ENCODE measurements around the gene CHST13. TPM values are rescaled to one million over a fixed set of nuclear protein-coding genes. Genes with fewer than 3 reads are reported as not detected.

The CHST13 gene
- total and polyA plus RNA-seq, 2 of the 4 experiments (the other 2 are of a cell fraction): not detected

DNA sequence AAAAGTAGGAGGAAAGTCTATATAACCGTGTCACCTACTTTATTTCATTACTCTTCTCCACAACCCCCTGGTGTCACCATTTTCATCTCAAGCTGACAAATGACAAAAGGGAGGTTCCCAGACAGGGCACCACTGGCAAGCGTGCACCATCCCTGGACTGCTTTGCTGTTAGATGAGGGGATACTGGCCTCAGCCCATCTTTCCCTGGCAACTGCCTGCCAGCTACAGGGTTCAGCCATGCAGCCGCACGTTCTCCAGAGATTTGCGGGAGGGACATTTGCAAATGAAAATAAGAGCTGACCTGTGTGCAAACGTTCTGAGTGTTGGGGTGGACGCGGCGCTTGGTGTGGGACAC is 7.0 kb upstream of the CHST13 start:
- intact Hi-C loops (cut with micrococcal nuclease) (no loop called here), in situ Hi-C loops (cut with MboI; ENCODE audit: low sequenced_read_pairs) (no loop called here), dilution Hi-C loops (cut with HindIII; ENCODE audit: low sequenced_read_pairs, unreplicated experiment) (no loop called here)
- DNase-seq (no peak), ATAC-seq (ENCODE audit: low read depth) (no peak)
- H3K4me2 ChIP-seq (ENCODE audit: low read depth, low read length): no peak overlapping the region
- H3K23ac ChIP-seq (ENCODE audit: low read depth, low read length): no peak overlapping the region
- no peaks in the 10 kb centered on the region for H3K9me3 ChIP-seq (ENCODE audit: control insufficient read depth, insufficient read depth, low read length)
- no peak overlapping the region for H3K9ac ChIP-seq (ENCODE audit: low read depth, low read length)
- no peaks in the 10 kb centered on the region for H3K9me1 ChIP-seq (ENCODE audit: insufficient read depth, low read length)
- no peak overlapping the region for H2AFZ ChIP-seq (replicated peaks; ENCODE audit: low read length, poor library complexity)
- no TSS peak for BruUV-seq (replicated peaks)
- no peak overlapping the region for H4K91ac ChIP-seq (ENCODE audit: insufficient read depth, low read depth, low read length)
- no peaks in the 10 kb centered on the region for H3K79me1 ChIP-seq (ENCODE audit: low read depth in 1 of 2, low read length in 2 of 2)
- WGBS, 2 experiments (ENCODE audit: extremely low coverage in 2 of 2, insufficient read length in 1 of 2): 60% methylated on average over 1 of the region's 9 CpGs; no CpG with 5 or more reads in 1 of the 2 experiments
- no peak overlapping the region for H3K4ac ChIP-seq (ENCODE audit: low read depth, low read length)
- H3K4me3 ChIP-seq (ENCODE audit: insufficient read depth, low read depth, low read length): no peak overlapping the region
- TF ChIP-seq, protein P1, sequence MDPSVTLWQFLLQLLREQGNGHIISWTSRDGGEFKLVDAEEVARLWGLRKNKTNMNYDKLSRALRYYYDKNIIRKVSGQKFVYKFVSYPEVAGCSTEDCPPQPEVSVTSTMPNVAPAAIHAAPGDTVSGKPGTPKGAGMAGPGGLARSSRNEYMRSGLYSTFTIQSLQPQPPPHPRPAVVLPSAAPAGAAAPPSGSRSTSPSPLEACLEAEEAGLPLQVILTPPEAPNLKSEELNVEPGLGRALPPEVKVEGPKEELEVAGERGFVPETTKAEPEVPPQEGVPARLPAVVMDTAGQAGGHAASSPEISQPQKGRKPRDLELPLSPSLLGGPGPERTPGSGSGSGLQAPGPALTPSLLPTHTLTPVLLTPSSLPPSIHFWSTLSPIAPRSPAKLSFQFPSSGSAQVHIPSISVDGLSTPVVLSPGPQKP (IDR thresholded peaks at IDR 0.05; ENCODE audit: borderline replicate concordance, low read depth, low read length): no peak
- TF ChIP-seq BHLHE40 (IDR thresholded peaks at IDR 0.05; ENCODE audit: low read depth, low read length): no peak
- TF ChIP-seq POLR2A (IDR thresholded peaks at IDR 0.05; ENCODE audit: low read depth, low read length): no peak
- TF ChIP-seq, protein P2, sequence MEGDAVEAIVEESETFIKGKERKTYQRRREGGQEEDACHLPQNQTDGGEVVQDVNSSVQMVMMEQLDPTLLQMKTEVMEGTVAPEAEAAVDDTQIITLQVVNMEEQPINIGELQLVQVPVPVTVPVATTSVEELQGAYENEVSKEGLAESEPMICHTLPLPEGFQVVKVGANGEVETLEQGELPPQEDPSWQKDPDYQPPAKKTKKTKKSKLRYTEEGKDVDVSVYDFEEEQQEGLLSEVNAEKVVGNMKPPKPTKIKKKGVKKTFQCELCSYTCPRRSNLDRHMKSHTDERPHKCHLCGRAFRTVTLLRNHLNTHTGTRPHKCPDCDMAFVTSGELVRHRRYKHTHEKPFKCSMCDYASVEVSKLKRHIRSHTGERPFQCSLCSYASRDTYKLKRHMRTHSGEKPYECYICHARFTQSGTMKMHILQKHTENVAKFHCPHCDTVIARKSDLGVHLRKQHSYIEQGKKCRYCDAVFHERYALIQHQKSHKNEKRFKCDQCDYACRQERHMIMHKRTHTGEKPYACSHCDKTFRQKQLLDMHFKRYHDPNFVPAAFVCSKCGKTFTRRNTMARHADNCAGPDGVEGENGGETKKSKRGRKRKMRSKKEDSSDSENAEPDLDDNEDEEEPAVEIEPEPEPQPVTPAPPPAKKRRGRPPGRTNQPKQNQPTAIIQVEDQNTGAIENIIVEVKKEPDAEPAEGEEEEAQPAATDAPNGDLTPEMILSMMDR (conservative IDR thresholded peaks at IDR 0.05; ENCODE audit: low read depth, low read length): no peak
- no peak for TF ChIP-seq SMC3 (IDR thresholded peaks at IDR 0.05; ENCODE audit: low read depth, low read length)
- no peak for TF ChIP-seq MAFK (IDR thresholded peaks at IDR 0.05; ENCODE audit: low read depth, low read length)
- TF ChIP-seq, protein P3, sequence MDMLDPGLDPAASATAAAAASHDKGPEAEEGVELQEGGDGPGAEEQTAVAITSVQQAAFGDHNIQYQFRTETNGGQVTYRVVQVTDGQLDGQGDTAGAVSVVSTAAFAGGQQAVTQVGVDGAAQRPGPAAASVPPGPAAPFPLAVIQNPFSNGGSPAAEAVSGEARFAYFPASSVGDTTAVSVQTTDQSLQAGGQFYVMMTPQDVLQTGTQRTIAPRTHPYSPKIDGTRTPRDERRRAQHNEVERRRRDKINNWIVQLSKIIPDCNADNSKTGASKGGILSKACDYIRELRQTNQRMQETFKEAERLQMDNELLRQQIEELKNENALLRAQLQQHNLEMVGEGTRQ (IDR thresholded peaks at IDR 0.05; ENCODE audit: low read depth, low read length): no peak
- TF ChIP-seq CEBPB (IDR thresholded peaks at IDR 0.05; ENCODE audit: low read depth, low read length): no peak
- TF ChIP-seq RCOR1 (IDR thresholded peaks at IDR 0.05; ENCODE audit: insufficient replicate concordance, low read length): no peak
- TF ChIP-seq FOS (IDR thresholded peaks at IDR 0.05; ENCODE audit: low read depth, low read length): no peak
- no peak for TF ChIP-seq NFE2L2 (IDR thresholded peaks at IDR 0.05; ENCODE audit: low read depth, low read length)
- TF ChIP-seq MAZ (IDR thresholded peaks at IDR 0.05; ENCODE audit: borderline replicate concordance, low read depth, low read length): no peak
- no peak for TF ChIP-seq MXI1 (IDR thresholded peaks at IDR 0.05; ENCODE audit: borderline replicate concordance, low read depth, low read length)
- no peak for TF ChIP-seq RAD21 (IDR thresholded peaks at IDR 0.05; ENCODE audit: low read length)
- TF ChIP-seq CHD1 (IDR thresholded peaks at IDR 0.05; ENCODE audit: low read depth, low read length): no peak
- no peak for TF ChIP-seq RFX5 (IDR thresholded peaks at IDR 0.05; ENCODE audit: low read depth, low read length)
- H2BK15ac ChIP-seq (ENCODE audit: low read depth, low read length): no peak overlapping the region
- H2AK9ac ChIP-seq (replicated peaks; ENCODE audit: low read depth, low read length, poor library complexity): no peak overlapping the region
- no peak overlapping the region for H4K5ac ChIP-seq (ENCODE audit: low read depth, low read length)
- no peaks in the 10 kb centered on the region for H4K20me1 ChIP-seq (ENCODE audit: insufficient read depth, low read length)
- no peak overlapping the region for H2AK5ac ChIP-seq (ENCODE audit: low read depth, low read length)
- H4K8ac ChIP-seq (ENCODE audit: low read depth in 2 of 2, low read length in 2 of 2): no peak overlapping the region
- no peak overlapping the region for H3K14ac ChIP-seq (replicated peaks; ENCODE audit: low read depth, low read length)
- ChIA-PET POLR2A (ENCODE audit: unreplicated experiment) (no interaction called here), CTCF (no interaction called here)
- H3K27me3 ChIP-seq (ENCODE audit: control insufficient read depth, insufficient read depth, low read length): peaks cover 34% of the 10 kb centered on the region
- H3K27ac ChIP-seq (ENCODE audit: insufficient read depth, low read length): no peak overlapping the region
- no peaks in the 10 kb centered on the region for H3K4me1 ChIP-seq (ENCODE audit: control insufficient read depth, insufficient read depth, low read length)
- no peak overlapping the region for H2BK20ac ChIP-seq (ENCODE audit: low read depth, low read length)
- H3K18ac ChIP-seq (ENCODE audit: low read depth, low read length): no peak overlapping the region
- no peaks in the 10 kb centered on the region for H3K36me3 ChIP-seq (ENCODE audit: control insufficient read depth, insufficient read depth, low read length)
- no peak overlapping the region for H3K56ac ChIP-seq (ENCODE audit: extremely low read depth, insufficient read depth, low read length)
- H2BK120ac ChIP-seq (ENCODE audit: low read depth, low read length): no peak overlapping the region
- no peak overlapping the region for H2BK5ac ChIP-seq (ENCODE audit: low read depth, low read length, poor library complexity, severe bottlenecking)
